Kidney capillary endothelial cell (primary cell): Measurements from ENCODE around the gene COX4I2.

ENCODE experiments used
- DNase-seq: peaks from one replicate; pipeline ENCODE4 v3.0.0-alpha.2; 2018; ENCODE audit warnings: low spot score

The COX4I2 gene

GRCh38 chr20:31677553-31678260 is 40.0 kb downstream of the COX4I2 start:
- no peak for DNase-seq

GRCh38 chr20:31678389-31679356 is 41.0 kb downstream of the COX4I2 start:
- no peak for DNase-seq

GRCh38 chr20:31679357-31680285 is 41.9 kb downstream of the COX4I2 start:
- DNase-seq = no peak

- no peak for DNase-seq
Observed at GRCh38 chr20:31680286-31681127, 42.8 kb downstream of the COX4I2 start.

- DNase-seq = no peak
Observed at GRCh38 chr20:31681128-31681727, 43.5 kb downstream of the COX4I2 start.

GRCh38 chr20:31681769-31682168 is 44.1 kb downstream of the COX4I2 start:
- no peak for DNase-seq

- no peak for DNase-seq
Observed at GRCh38 chr20:31682352-31682751, 44.6 kb downstream of the COX4I2 start.

GRCh38 chr20:31682927-31683326 is 45.2 kb downstream of the COX4I2 start:
- DNase-seq = no peak

GRCh38 chr20:31684153-31685015 is 46.7 kb downstream of the COX4I2 start:
- no peak for DNase-seq

GRCh38 chr20:31685853-31686643 is 48.3 kb downstream of the COX4I2 start:
- no peak for DNase-seq

GRCh38 chr20:31687777-31688176 is 50.1 kb downstream of the COX4I2 start:
- DNase-seq = no peak

GRCh38 chr20:31689141-31689540 is 51.4 kb downstream of the COX4I2 start:
- DNase-seq = no peak

GRCh38 chr20:31690124-31690666 is 52.5 kb downstream of the COX4I2 start:
- DNase-seq = no peak

- no peak for DNase-seq
Observed at GRCh38 chr20:31691646-31692275, 54.0 kb downstream of the COX4I2 start.

- DNase-seq = no peak
Observed at GRCh38 chr20:31693402-31693801, 55.7 kb downstream of the COX4I2 start.

GRCh38 chr20:31693987-31694661 is 56.4 kb downstream of the COX4I2 start:
- DNase-seq = no peak
